ENCODE results near the gene KLF11.

DNA sequence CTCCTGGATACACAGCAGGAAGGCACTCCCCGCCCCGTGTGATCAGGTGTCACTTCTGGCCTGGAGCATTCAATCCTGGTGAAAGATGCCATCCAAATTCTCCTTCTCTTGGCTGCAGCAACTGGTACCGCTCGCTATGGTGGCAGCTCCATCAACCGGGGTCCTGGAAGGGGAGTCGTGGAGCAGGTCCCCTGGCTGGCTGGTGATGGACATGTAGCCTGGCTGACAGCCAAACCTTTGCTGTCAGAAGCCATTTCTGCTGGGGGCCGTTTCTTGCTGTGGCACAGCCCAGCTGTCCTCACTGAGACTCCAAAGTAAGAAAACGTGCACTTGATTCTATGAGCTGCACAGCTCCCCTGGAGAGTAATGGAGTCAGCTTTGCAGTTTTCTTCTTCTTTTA lies 44.0 kb downstream of the KLF11 start:
- TF ChIP-seq, protein P1, sequence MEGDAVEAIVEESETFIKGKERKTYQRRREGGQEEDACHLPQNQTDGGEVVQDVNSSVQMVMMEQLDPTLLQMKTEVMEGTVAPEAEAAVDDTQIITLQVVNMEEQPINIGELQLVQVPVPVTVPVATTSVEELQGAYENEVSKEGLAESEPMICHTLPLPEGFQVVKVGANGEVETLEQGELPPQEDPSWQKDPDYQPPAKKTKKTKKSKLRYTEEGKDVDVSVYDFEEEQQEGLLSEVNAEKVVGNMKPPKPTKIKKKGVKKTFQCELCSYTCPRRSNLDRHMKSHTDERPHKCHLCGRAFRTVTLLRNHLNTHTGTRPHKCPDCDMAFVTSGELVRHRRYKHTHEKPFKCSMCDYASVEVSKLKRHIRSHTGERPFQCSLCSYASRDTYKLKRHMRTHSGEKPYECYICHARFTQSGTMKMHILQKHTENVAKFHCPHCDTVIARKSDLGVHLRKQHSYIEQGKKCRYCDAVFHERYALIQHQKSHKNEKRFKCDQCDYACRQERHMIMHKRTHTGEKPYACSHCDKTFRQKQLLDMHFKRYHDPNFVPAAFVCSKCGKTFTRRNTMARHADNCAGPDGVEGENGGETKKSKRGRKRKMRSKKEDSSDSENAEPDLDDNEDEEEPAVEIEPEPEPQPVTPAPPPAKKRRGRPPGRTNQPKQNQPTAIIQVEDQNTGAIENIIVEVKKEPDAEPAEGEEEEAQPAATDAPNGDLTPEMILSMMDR (conservative IDR thresholded peaks at IDR 0.05), result no peak
- no peak for TF ChIP-seq EZH2 (IDR thresholded peaks at IDR 0.05; ENCODE audit: low read depth)

Measured in PC-9 (cell line).